NCI-H82 treated with DMSO at 0.1 percent for 48 hours (cell line): ENCODE data around the gene ASB5.
"Not testable (repeated sequence)": the region's sequence is repeated elsewhere in the genome, so short reads cannot be mapped to it uniquely, and the experiment has no call there.

Experiments used
- DNase-seq: peaks from one replicate; lab custom pipeline; 2025; ENCODE audit not compliant: unreplicated experiment; lab: John Stamatoyannopoulos, UW

ASB5 gene

GRCh38 chr4:176279560-176279959, 10.5 kb upstream of the ASB5 start:
- DNase-seq, result not testable (repeated sequence)

- peak; percentile 15 for DNase-seq
Observed at GRCh38 chr4:176277162-176277904, 8.3 kb upstream of the ASB5 start.

DNA sequence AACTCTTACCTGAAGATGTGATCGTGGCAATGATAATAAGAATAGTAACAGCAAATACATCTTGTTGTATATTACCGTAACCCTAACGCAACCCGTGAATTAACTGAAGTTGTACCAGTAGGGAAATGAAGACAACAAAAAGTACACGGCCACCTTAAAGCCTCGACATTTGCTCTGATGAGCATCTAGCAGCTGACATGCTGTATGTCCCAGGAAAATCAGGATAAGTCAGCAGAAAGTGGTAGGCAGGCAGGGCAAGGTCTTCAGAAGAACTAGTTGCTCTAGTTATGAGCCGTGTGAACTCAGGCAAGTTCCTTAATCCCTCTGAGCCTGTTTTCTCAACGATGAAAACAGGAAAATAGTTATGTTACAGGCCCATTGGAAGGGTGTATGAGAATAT, 7.7 kb upstream of the ASB5 start:
- no peak for DNase-seq

DNA sequence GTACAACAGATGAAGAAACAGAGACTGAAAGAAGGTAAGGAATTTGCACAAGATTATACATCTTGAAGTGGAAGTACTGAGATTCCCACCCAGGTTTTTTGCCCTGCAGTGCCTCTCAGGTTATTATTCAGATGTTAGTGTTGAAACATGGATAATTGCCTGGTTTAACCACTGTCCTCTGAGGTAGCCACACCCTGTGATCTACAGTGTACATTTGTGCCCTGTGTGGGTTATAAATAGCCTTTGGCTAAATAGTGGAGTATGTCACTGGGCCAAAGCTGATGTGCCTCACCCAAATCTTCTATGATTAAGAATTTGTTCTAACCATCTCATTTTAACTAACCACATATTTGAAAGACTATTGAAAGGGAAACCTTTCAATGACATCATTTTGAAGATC, 5.4 kb upstream of the ASB5 start:
- no peak for DNase-seq

DNA sequence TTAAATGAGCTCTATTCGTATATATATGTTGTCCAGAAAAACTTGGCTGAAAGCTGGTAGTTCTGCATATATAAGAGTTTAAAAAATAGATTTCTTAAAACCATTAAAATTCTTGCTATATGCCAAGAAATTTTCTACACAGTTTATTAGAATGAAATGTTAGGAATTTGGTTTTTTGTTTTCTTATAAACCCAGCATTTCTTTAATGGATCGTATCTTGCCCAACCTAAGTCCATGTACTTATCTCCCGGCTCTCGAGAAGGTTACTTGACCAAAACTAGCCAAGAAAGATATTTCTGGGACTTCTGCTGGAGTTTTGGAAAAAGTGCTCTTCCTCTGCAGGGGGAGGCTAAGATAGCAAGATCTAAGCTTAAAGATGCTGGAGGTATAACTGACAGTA, 4.7 kb upstream of the ASB5 start:
- DNase-seq, result no peak

- no peak for DNase-seq
Observed at GRCh38 chr4:176272799-176273198, 3.8 kb upstream of the ASB5 start.

- no peak for DNase-seq
Observed at GRCh38 chr4:176271749-176272148, 2.7 kb upstream of the ASB5 start.

DNA sequence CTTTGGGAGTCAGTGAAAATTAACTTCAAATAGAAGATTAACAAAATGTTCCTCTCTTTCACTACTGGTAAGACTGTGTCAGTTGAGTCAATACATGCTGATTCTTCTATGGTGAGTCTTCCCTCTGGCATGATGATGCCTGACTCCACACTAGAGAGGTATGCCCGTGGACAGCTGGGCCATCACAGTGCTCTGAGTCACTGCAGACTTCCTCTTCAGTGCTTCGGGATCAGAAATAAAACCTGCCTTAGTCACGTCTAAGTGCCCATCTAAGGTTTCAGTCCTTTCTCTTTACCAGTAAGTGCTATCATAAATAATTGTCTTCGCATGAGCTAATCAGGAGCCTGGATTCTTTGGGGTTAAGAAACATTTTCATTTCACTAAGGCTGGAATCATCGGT, 1.6 kb upstream of the ASB5 start:
- no peak for DNase-seq

DNA sequence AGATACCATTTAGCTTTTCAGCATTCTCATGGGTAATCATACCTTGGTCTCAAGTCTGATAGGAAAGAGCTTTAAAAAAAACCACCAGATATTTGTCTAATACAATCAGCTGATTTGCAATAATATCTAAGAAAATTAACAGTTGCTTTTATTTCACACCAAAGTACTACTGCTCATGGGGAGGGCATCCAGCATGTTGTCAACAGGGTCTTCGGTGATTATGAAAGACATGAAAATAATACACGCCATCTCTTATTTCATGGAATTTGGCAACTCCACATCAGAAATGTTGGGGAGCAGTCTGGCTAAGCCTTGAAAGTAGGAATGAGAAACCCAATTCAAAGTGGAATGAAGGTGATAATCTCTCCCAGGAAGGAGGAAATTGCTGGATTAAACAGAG, 3.0 kb downstream of the ASB5 start:
- no peak for DNase-seq

GRCh38 chr4:176262243-176262642, 6.8 kb downstream of the ASB5 start:
- no peak for DNase-seq

DNA sequence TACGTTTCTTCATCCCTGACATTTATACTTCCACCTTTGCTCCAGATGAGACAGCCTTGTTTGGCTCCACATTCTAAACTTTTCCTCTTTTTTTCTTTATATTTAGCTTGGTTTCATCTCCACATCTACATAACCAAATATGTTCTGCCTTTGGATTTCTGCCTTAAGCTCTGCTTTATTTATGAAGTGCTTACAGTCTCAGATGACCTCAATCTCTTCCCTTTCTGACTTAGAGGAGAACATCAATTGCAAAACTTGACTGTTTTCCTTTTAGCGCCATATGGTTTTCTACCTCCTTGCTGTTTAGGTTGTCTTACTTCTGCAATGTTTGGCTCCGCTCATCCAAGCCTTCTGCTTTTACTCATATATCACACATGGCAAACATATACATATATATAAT, 7.5 kb downstream of the ASB5 start:
- no peak for DNase-seq

DNA sequence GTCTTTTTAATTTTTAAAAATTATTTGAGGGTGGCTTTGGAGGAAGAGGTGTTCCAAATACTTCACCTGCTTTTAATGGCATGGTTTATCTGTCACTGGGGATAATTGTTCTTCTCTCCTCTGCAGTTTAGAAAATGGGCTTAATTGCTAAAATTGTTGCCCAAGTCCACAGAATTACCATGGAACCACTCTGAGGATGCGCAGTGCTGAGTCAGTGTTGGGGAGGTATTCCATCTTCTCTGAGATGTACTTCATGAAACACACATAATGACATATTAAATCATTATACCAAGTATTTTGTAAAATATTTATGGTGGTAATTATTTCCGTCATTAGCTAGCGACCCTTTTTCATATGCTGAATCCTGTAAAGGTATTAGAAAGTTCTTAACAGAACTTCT, 8.0 kb downstream of the ASB5 start:
- DNase-seq, result no peak

GRCh38 chr4:176259330-176260090, 9.5 kb downstream of the ASB5 start:
- no peak for DNase-seq

DNA sequence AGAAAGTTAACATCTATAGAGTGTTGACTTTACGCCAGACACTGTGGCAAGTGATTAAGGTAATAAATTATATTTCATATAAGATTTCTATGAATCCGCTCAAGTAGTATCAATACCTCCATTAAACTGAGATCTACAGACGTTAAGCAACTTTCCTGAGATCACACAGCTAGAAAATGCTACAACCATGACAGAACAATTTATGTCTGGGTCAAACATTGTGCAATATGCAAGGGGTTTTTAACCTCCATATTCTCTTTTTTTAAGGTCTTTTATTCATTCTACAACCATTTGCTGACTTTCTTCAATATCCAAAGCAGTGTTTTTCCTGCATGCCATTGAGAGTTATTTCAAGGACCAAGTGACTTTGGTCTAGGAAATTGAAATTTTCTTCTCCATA, 10.9 kb downstream of the ASB5 start:
- no peak for DNase-seq

DNA sequence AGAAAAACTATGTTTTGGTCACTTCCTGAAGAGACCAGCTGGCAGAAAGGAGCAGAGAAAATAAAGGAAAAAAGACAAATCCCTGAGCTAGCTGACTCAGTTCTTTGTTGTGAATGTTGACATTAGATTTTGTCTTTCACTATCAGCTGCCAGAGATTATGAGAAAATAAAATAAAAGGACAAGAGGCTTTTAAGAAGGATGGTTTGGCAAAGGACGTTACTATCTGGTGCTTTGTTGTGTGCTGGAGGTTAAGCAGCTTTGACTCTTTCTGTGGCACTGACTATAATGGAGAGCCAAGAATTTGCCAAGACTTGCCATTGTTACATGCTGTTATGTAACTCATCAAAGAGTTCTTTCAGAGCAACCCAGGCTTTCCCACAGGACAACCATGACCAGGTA, 12.1 kb downstream of the ASB5 start:
- DNase-seq, result no peak

- no peak for DNase-seq
Observed at GRCh38 chr4:176242764-176243347, 26.2 kb downstream of the ASB5 start.

GRCh38 chr4:176241703-176242102, 27.3 kb downstream of the ASB5 start:
- DNase-seq, result no peak

GRCh38 chr4:176238826-176239225, 30.2 kb downstream of the ASB5 start:
- DNase-seq, result no peak

GRCh38 chr4:176238157-176238610, 30.8 kb downstream of the ASB5 start:
- DNase-seq, result no peak

- DNase-seq, result no peak
Observed at GRCh38 chr4:176236946-176237345, 32.1 kb downstream of the ASB5 start.

GRCh38 chr4:176230836-176231235, 38.2 kb downstream of the ASB5 start:
- no peak for DNase-seq

DNA sequence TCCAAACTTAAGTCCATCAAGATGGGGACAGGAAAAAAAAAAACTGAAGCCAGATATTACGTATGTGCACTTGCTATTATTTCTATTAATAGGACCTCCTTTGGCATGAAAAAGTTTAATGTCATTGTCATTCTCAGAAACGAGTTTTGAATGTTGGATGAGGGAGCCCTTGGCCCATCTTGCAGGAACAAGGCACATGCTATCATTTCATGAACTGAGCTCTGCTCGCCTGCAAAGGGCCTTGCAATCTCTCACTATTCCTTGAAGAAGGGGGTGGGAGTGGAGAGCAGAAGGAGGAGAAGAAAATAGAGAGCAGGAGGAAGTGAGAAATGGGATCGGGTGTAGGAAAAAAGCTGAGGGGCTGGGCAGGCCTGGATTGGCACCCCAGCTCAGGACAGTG, 39.4 kb downstream of the ASB5 start:
- no peak for DNase-seq
